Calu3 (cell line): Measurements from ENCODE around the gene SAMD8. TPM values are rescaled to one million over a fixed set of nuclear protein-coding genes. Genes with fewer than 3 reads are reported as not detected.

Experiments used
- BruUV-seq: library from RNA; stranded (reverse); fragments of 400-500 nt; replicated peaks from 2 replicates; lab custom pipeline; 2021; lab: Mats Ljungman, UMichigan
- CTCF ChIA-PET: fragments of 300-600 bp; sonication (Branson Sonifier 250); formaldehyde crosslinking; loops from one replicate; lab custom pipeline; 2022; ENCODE audit warnings: antibody characterized with exemption; lab: Charles Lee
- DNase-seq: peaks from one replicate; pipeline ENCODE4 v3.0.0; 2022
- H3K27ac Mint-ChIP-seq: one replicate; pipeline ENCODE4 v1.8.0; 2022; ENCODE audit warnings: mixed read lengths; ENCODE audit not compliant: unreplicated experiment
- H3K27me3 Mint-ChIP-seq: one replicate; pipeline ENCODE4 v1.8.0; 2022; ENCODE audit warnings: mixed read lengths; ENCODE audit not compliant: unreplicated experiment
- H3K36me3 Mint-ChIP-seq: one replicate; pipeline ENCODE4 v1.8.0; 2022; ENCODE audit warnings: mild to moderate bottlenecking, moderate library complexity, mixed read lengths; ENCODE audit not compliant: insufficient read depth, unreplicated experiment
- H3K4me1 Mint-ChIP-seq: one replicate; pipeline ENCODE4 v1.8.0; 2022; ENCODE audit warnings: mild to moderate bottlenecking, low read depth, mixed read lengths; ENCODE audit not compliant: unreplicated experiment
- H3K4me3 Mint-ChIP-seq: one replicate; pipeline ENCODE4 v1.8.0; 2022; ENCODE audit warnings: mild to moderate bottlenecking, low read depth, moderate library complexity, mixed read lengths; ENCODE audit not compliant: unreplicated experiment
- H3K9me3 Mint-ChIP-seq: one replicate; pipeline ENCODE4 v1.8.0; 2022; ENCODE audit warnings: low read depth, mixed read lengths; ENCODE audit not compliant: unreplicated experiment
- CTCF ChIP-seq: fragments of 200-600 bp; IDR thresholded peaks from one replicate; pipeline ENCODE4 v1.8.0; 2022; ENCODE audit warnings: antibody characterized with exemption; ENCODE audit not compliant: unreplicated experiment
- intact Hi-C: fragments of 100-400 bp; cut with micrococcal nuclease; formaldehyde crosslinking; loops from one replicate; pipeline ENCODE4 v1.10.0; 2022; ENCODE audit not compliant: unreplicated experiment
- total RNA-seq: library from RNA; stranded (reverse); gene quantifications from 2 replicates; pipeline ENCODE4 v1.2.3, GENCODE V29; 2022

The SAMD8 gene
- total RNA-seq, 1 experiment from 2014 or later: 19.9 TPM

GRCh38 chr10:75230600-75231038 lies 119.2 kb downstream of the SAMD8 start:
- no TSS peak for BruUV-seq
- peaks cover 95% of the 10 kb centered on the region for H3K36me3 Mint-ChIP-seq
- peak; percentile 93 for TF ChIP-seq CTCF
- no peaks in the 10 kb centered on the region for H3K9me3 Mint-ChIP-seq
- no peaks in the 10 kb centered on the region for H3K27me3 Mint-ChIP-seq
- CTCF ChIA-PET: interaction anchor here (0.6 to 3.6 kb wide), 4 partner anchors 16 to 127 kb away, joined by 3 to 49 read pairs (median 6); no protein-coding TSS in a partner anchor
- no peak overlapping the region for H3K4me3 Mint-ChIP-seq
- intact Hi-C loops: loop anchor here (1.0 to 10.0 kb wide), 3 partner anchors 42 to 966 kb away; no protein-coding TSS in a partner anchor
- H3K4me1 Mint-ChIP-seq: peaks cover 55% of the 10 kb centered on the region
- peak overlapping the region; percentile 25 for H3K27ac Mint-ChIP-seq
- DNase-seq: peak; percentile 93

Other genes starting within 250 kb of the SAMD8 start
- gene VDAC2, start 99.1 kb downstream of the SAMD8 start, total RNA-seq: 243 and 254 TPM in 2 replicates
- gene COMTD1, start 124.3 kb downstream of the SAMD8 start, total RNA-seq: 52.4 and 67.6 TPM in 2 replicates